ENCODE data around the gene ZNF628. TPM values are rescaled to one million over a fixed set of nuclear protein-coding genes. Genes with fewer than 3 reads are reported as not detected.

ZNF628 gene
- total and polyA plus RNA-seq, 7 experiments from 2014 or later = 0.07 to 27.2 (median 6.7) TPM

DNA sequence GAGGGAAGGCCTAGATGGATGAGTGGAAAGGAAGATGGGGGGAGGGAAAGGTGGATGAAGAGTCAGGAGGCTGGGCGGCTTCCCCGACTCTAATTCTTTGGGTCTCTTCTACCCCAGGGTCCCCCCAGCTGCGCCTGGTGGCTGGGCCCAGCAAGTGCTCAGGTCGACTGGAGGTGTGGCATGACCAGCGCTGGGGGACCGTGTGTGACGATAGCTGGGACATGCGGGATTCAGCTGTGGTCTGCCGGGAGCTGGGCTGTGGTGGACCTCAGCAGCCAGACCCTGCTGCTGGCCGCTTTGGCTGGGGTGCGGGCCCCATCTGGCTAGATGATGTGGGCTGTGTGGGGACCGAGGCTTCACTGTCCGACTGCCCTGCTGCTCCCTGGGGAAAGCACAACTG lies 21.3 kb downstream of the ZNF628 start:
- Mint-ChIP-seq H3K27ac (no peak overlapping the region), H3K4me1 (peaks cover 0 to 11% (median 0%) of the 10 kb centered on the region in 7 donors), H3K4me3 (no peak overlapping the region), H3K27me3 (peaks cover 0 to 2% (median 0%) of the 10 kb centered on the region in 5 donors), H3K36me3 (peaks cover 0 to 8% (median 0%) of the 10 kb centered on the region in 5 donors), H3K9me3 (peaks cover 0 to 6% (median 0%) of the 10 kb centered on the region in 11 donors)
- no peak overlapping the region for H3K4me3 ChIP-seq (ENCODE audit: low read length)
- no peaks in the 10 kb centered on the region for H3K4me1 ChIP-seq (ENCODE audit: control insufficient read depth in 2 of 2, insufficient read depth in 2 of 2, low read length in 2 of 2)
- ATAC-seq (no peak), DNase-seq (no peak)
- intact Hi-C loops (cut with micrococcal nuclease) = no loop called here
- no peaks in the 10 kb centered on the region for H3K27me3 ChIP-seq (ENCODE audit: control insufficient read depth in 2 of 2, insufficient read depth in 2 of 2, low read length in 2 of 2)
- H3K9me3 ChIP-seq (ENCODE audit: control insufficient read depth in 2 of 3, low read length in 3 of 3) = no peaks in the 10 kb centered on the region
- ChIA-PET POLR2A (interaction anchor here (1.1 kb wide), 1 partner anchor 21 kb away, joined by 3 read pairs; the partner anchor contains the start of gene ZNF628), CTCF (interaction anchor here (1.6 kb wide), 1 partner anchor 21 kb away, joined by 4 read pairs; the partner anchor contains the start of gene ZNF628)
- H3K27ac ChIP-seq (ENCODE audit: low read depth, low read length) = no peak overlapping the region
- H3K36me3 ChIP-seq (ENCODE audit: control insufficient read depth in 2 of 3, insufficient read depth in 3 of 3, low read length in 3 of 3) = no peaks in the 10 kb centered on the region

DNA sequence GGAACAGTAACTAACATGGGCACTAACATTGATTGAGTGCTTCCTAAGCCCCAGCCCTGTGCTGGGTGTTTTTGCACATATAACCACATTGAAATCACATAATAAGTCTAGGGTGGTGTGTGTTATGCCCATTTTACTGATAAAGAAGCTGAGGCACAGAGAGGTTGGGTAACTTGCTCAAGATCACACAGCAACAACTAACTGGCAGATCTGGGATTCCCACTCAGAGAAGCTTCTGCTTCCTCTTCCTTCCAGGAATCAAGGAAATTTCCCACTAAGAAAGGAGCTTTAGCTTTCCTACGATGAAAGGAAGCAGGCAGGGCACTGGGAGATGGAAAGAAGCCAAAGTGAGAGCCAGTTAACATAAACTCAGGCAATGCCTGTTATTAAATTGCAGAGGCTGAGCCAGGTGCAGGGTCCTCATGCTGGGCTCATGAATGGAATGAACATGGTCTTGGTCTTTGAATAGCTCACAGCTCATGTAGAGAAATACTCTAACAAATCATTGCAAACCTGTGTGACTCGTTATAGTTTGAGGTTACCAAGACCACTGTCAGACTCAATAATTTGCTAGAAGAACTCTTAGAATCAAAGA lies 21.9 kb downstream of the ZNF628 start:
- ATAC-seq (no peak), DNase-seq (no peak)
- Histone ChIP-seq H3K4me1 (ENCODE audit: control insufficient read depth in 2 of 2, insufficient read depth in 2 of 2, low read length in 2 of 2) (peaks cover 2% of the 10 kb centered on the region in 2 donors), H3K27ac (ENCODE audit: low read depth, low read length) (no peak overlapping the region), H3K36me3 (ENCODE audit: control insufficient read depth in 2 of 3, insufficient read depth in 3 of 3, low read length in 3 of 3) (no peaks in the 10 kb centered on the region), H3K9me3 (ENCODE audit: control insufficient read depth in 2 of 3, low read length in 3 of 3) (no peaks in the 10 kb centered on the region), H3K4me3 (ENCODE audit: low read length) (no peak overlapping the region), H3K27me3 (ENCODE audit: control insufficient read depth in 2 of 2, insufficient read depth in 2 of 2, low read length in 2 of 2) (no peaks in the 10 kb centered on the region)
- Mint-ChIP-seq H3K27me3 (no peaks in the 10 kb centered on the region), H3K4me1 (peaks cover 0 to 15% (median 4%) of the 10 kb centered on the region in 7 donors), H3K27ac (no peak overlapping the region), H3K36me3 (peaks cover 0 to 11% (median 0%) of the 10 kb centered on the region in 5 donors), H3K9me3 (peaks cover 0 to 9% (median 0%) of the 10 kb centered on the region in 11 donors), H3K4me3 (no peak overlapping the region)
- intact Hi-C loops (cut with micrococcal nuclease) = no loop called here
- CTCF ChIA-PET = interaction anchor here (0.6 to 1.6 kb wide), 3 partner anchors 22 to 134 kb away, joined by 3 to 4 read pairs (median 4); partner anchors contain the start of gene ZNF628
- POLR2A ChIA-PET = interaction anchor here (1.1 kb wide), 1 partner anchor 22 kb away, joined by 3 read pairs; the partner anchor contains the start of gene ZNF628

- H3K9me3 Mint-ChIP-seq = peaks cover 0 to 9% (median 0%) of the 10 kb centered on the region in 11 donors
- H3K27ac ChIP-seq (ENCODE audit: low read depth, low read length) = no peak overlapping the region
- no peak overlapping the region for H3K4me3 ChIP-seq (ENCODE audit: low read length)
- peaks cover 0 to 14% (median 0%) of the 10 kb centered on the region in 5 donors for H3K36me3 Mint-ChIP-seq
- no peaks in the 10 kb centered on the region for H3K36me3 ChIP-seq (ENCODE audit: control insufficient read depth in 2 of 3, insufficient read depth in 3 of 3, low read length in 3 of 3)
- ChIA-PET CTCF (interaction anchor here (1.1 to 1.7 kb wide), 2 partner anchors 11 to 360 kb away, joined by 3 to 7 read pairs; no protein-coding TSS in a partner anchor), POLR2A (no interaction called here)
- ATAC-seq (no peak), DNase-seq (no peak)
- no peaks in the 10 kb centered on the region for H3K27me3 ChIP-seq (ENCODE audit: control insufficient read depth in 2 of 2, insufficient read depth in 2 of 2, low read length in 2 of 2)
- intact Hi-C loops (cut with micrococcal nuclease) = loop anchor here in 1 of 2 donors (5.0 kb wide), 1 partner anchor 848 kb away; no protein-coding TSS in a partner anchor
- no peak overlapping the region for H3K27ac Mint-ChIP-seq
- peaks cover 0 to 2% (median 0%) of the 10 kb centered on the region in 5 donors for H3K27me3 Mint-ChIP-seq
- H3K9me3 ChIP-seq (ENCODE audit: control insufficient read depth in 2 of 3, low read length in 3 of 3) = no peaks in the 10 kb centered on the region
- no peak overlapping the region for H3K4me3 Mint-ChIP-seq
- H3K4me1 Mint-ChIP-seq = peaks cover 0 to 22% (median 10%) of the 10 kb centered on the region in 7 donors
- peaks cover 4% of the 10 kb centered on the region in 2 donors for H3K4me1 ChIP-seq (ENCODE audit: control insufficient read depth in 2 of 2, insufficient read depth in 2 of 2, low read length in 2 of 2)
Observed at GRCh38 chr19:55500368-55500952, 24.0 kb downstream of the ZNF628 start.

DNA sequence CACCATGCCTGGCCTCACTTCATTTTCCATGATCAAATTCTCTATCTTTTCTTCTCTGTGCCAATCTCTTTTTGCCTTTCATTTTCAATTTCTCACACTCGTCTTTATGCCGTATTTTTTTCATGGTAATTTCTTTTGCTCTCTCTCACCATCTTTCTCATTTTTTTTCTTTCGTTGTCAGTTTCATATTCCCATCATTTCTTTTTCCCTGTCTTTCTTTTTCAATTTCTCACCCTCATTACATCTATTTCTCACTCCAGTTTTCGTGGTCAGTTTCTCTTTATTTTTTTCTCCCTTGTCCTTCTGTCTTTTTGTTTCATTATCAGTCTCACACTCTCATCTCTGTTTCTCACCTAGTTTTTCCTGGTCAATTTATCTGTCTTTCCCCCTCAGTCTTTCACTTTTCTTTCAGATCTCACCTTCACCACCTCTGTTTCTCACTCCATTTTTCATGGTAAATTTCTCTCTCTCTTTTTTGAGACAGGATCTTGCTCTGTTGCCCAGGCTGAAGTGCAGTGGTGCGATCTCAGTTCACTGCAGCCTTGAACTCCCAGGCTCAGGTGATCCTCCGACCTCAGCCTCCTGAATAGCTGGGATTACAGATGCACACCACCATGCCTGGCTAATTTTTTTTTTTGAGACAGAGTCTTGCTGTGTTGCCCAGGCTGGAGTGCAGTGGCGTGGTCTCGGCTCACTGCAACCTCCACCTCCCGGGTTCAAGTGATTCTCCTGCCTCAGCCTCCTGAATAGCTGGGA lies 26.0 kb downstream of the ZNF628 start:
- no peak overlapping the region for H3K4me3 ChIP-seq (ENCODE audit: low read length)
- Mint-ChIP-seq H3K4me1 (peaks cover 0 to 22% (median 10%) of the 10 kb centered on the region in 7 donors), H3K27me3 (peaks cover 0 to 2% (median 0%) of the 10 kb centered on the region in 5 donors), H3K36me3 (peaks cover 0 to 14% (median 0%) of the 10 kb centered on the region in 5 donors), H3K4me3 (peak overlapping the region in 5 of 10 donors; percentile 4 to 20 (median 12)), H3K9me3 (peaks cover 0 to 9% (median 0%) of the 10 kb centered on the region in 11 donors), H3K27ac (peak overlapping the region in 3 of 9 donors; percentile 17 to 64 (median 19))
- CTCF ChIA-PET = interaction anchor here (0.8 to 1.7 kb wide), 2 partner anchors 129 to 362 kb away, joined by 3 to 7 read pairs; no protein-coding TSS in a partner anchor
- ATAC-seq (no peak), DNase-seq (no peak)
- no peaks in the 10 kb centered on the region for H3K36me3 ChIP-seq (ENCODE audit: control insufficient read depth in 2 of 3, insufficient read depth in 3 of 3, low read length in 3 of 3)
- POLR2A ChIA-PET = interaction anchor here (0.6 kb wide), 1 partner anchor 99 kb away, joined by 3 read pairs; no protein-coding TSS in a partner anchor
- no peak overlapping the region for H3K27ac ChIP-seq (ENCODE audit: low read depth, low read length)
- peaks cover 4% of the 10 kb centered on the region in 2 donors for H3K4me1 ChIP-seq (ENCODE audit: control insufficient read depth in 2 of 2, insufficient read depth in 2 of 2, low read length in 2 of 2)
- no peaks in the 10 kb centered on the region for H3K9me3 ChIP-seq (ENCODE audit: control insufficient read depth in 2 of 3, low read length in 3 of 3)
- intact Hi-C loops (cut with micrococcal nuclease) = loop anchor here (2.0 to 5.0 kb wide), 3 partner anchors 18 to 850 kb away; partner anchors contain the start of gene NAT14 (in 1 of the 2)
- H3K27me3 ChIP-seq (ENCODE audit: control insufficient read depth in 2 of 2, insufficient read depth in 2 of 2, low read length in 2 of 2) = no peaks in the 10 kb centered on the region

DNA sequence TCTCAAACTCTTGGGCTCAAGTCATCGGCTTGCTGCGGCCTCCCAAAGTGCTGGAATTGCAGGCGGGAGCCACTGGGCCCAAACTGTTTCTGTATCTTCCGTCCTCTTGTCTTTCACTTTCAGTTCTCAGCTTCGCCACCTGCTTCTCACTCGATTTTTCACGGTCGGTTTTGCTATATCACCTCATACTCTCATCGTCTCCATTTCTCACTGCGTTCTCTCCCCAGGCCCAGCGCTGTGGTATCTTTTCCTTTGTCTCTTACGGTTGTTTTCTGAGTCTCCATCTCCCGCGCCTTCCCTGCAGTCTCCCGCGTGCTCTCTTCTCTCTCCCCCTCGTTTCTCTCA lies 26.7 kb downstream of the ZNF628 start:
- Mint-ChIP-seq H3K4me1 (peaks cover 0 to 22% (median 10%) of the 10 kb centered on the region in 7 donors), H3K36me3 (peaks cover 0 to 14% (median 0%) of the 10 kb centered on the region in 5 donors), H3K27me3 (peaks cover 0 to 8% (median 6%) of the 10 kb centered on the region in 5 donors), H3K27ac (peak overlapping the region; percentile 59 to 96 (median 81)), H3K9me3 (peaks cover 0 to 9% (median 0%) of the 10 kb centered on the region in 11 donors), H3K4me3 (peak overlapping the region; percentile 78 to 89 (median 84))
- H3K27ac ChIP-seq (ENCODE audit: low read depth, low read length) = peak overlapping the region; percentile 46
- H3K27me3 ChIP-seq (ENCODE audit: control insufficient read depth in 2 of 2, insufficient read depth in 2 of 2, low read length in 2 of 2) = no peaks in the 10 kb centered on the region
- ChIA-PET POLR2A (interaction anchor here (0.9 to 1.2 kb wide), 3 partner anchors 27 to 362 kb away, joined by 4 to 7 read pairs (median 4); partner anchors contain the start of genes ZNF628 and ZNF865), CTCF (interaction anchor here (0.6 to 2.9 kb wide), 16 partner anchors 9 to 362 kb away, joined by 3 to 71 read pairs (median 4); partner anchors contain the start of genes TMEM238, ZNF628 and ZNF865)
- ATAC-seq (no peak), DNase-seq (no peak)
- no peaks in the 10 kb centered on the region for H3K36me3 ChIP-seq (ENCODE audit: control insufficient read depth in 2 of 3, insufficient read depth in 3 of 3, low read length in 3 of 3)
- peaks cover 4% of the 10 kb centered on the region in 2 donors for H3K4me1 ChIP-seq (ENCODE audit: control insufficient read depth in 2 of 2, insufficient read depth in 2 of 2, low read length in 2 of 2)
- peak overlapping the region; percentile 79 for H3K4me3 ChIP-seq (ENCODE audit: low read length)
- no peaks in the 10 kb centered on the region for H3K9me3 ChIP-seq (ENCODE audit: control insufficient read depth in 2 of 3, low read length in 3 of 3)
- intact Hi-C loops (cut with micrococcal nuclease) = loop anchor here (1.0 to 5.0 kb wide), 8 partner anchors 18 to 851 kb away; partner anchors contain the start of genes NAT14 (in 2 of the 2), PPP6R1 (in 1 of the 2) and RPL28 (in 1 of the 2)

Data from naive thymus-derived CD4-positive, alpha-beta T cell (primary cell).